Umbilical cord (tissue), 2 donors: ENCODE results near the gene ADAR. TPM values are rescaled to one million over a fixed set of nuclear protein-coding genes. Genes with fewer than 3 reads are reported as not detected.
"Not testable (repeated sequence)": the region's sequence is repeated elsewhere in the genome, so short reads cannot be mapped to it uniquely, and the experiment has no call there.

ENCODE experiments used
- DNase-seq: peaks from one replicate; pipeline ENCODE4 v3.0.0-alpha.2; 2015; ENCODE audit warnings: low spot score
- total RNA-seq: library from RNA; depleted of rRNA; stranded (reverse); fragments of >200 nt; gene quantifications from one replicate; pipeline ENCODE4 v1.2.3, GENCODE V29; 2014; ENCODE audit warnings: low replicate concordance; ENCODE audit not compliant: insufficient read depth

The ADAR gene
- total RNA-seq, result 41.9 TPM

GRCh38 chr1:154607609-154608396, at the start of gene ADAR:
ADAR (minus strand) TSS chr1:154608186; CDS start chr1:154608006, 180 bp downstream.
- peak; percentile 98 for DNase-seq

- DNase-seq, result peak; percentile 1
Observed at GRCh38 chr1:154657556-154657955, 49.6 kb upstream of the ADAR start.

- no peak for DNase-seq
Observed at GRCh38 chr1:154652893-154653292, 44.9 kb upstream of the ADAR start.

- DNase-seq, result not testable (repeated sequence)
Observed at GRCh38 chr1:154644724-154645123, 36.7 kb upstream of the ADAR start.

GRCh38 chr1:154641534-154641933, 33.5 kb upstream of the ADAR start:
- DNase-seq, result no peak

- DNase-seq, result no peak
Observed at GRCh38 chr1:154639876-154640275, 31.9 kb upstream of the ADAR start.

GRCh38 chr1:154635171-154635570, 27.2 kb upstream of the ADAR start:
- DNase-seq, result no peak

GRCh38 chr1:154629675-154630073, 21.7 kb upstream of the ADAR start:
- no peak for DNase-seq

GRCh38 chr1:154629061-154629674, 21.2 kb upstream of the ADAR start:
- peak; percentile 14 for DNase-seq

GRCh38 chr1:154628121-154628405, 20.1 kb upstream of the ADAR start:
- no peak for DNase-seq

- peak; percentile 94 for DNase-seq
Observed at GRCh38 chr1:154627257-154628120, 19.5 kb upstream of the ADAR start.

- DNase-seq, result no peak
Observed at GRCh38 chr1:154626456-154627256, 18.7 kb upstream of the ADAR start.

GRCh38 chr1:154624746-154625643, 17.0 kb upstream of the ADAR start:
- no peak for DNase-seq

GRCh38 chr1:154623358-154623757, 15.4 kb upstream of the ADAR start:
- DNase-seq, result no peak

- no peak for DNase-seq
Observed at GRCh38 chr1:154622503-154623039, 14.6 kb upstream of the ADAR start.

- DNase-seq, result no peak
Observed at GRCh38 chr1:154621875-154622274, 13.9 kb upstream of the ADAR start.

- DNase-seq, result no peak
Observed at GRCh38 chr1:154620751-154621150, 12.8 kb upstream of the ADAR start.

GRCh38 chr1:154619181-154619948, 11.4 kb upstream of the ADAR start:
- DNase-seq, result no peak

GRCh38 chr1:154616659-154617345, 8.8 kb upstream of the ADAR start:
- no peak for DNase-seq
